Measurements from ENCODE around the gene RSPH1. TPM values are rescaled to one million over a fixed set of nuclear protein-coding genes. Genes with fewer than 3 reads are reported as not detected.

RSPH1 gene
- total and polyA plus RNA-seq, 12 donors, result 0.13 to 5.8 (median 0.87) TPM; not detected in 2

- no peaks in the 10 kb centered on the region for H3K36me3 ChIP-seq (replicated peaks in 1 of 2)
- 47 to 86% (median 54%) methylated on average over 8 to 18 of the region's 18 CpGs for WGBS, 4 donors
- H3K9me3 ChIP-seq (replicated peaks in 1 of 3), result no peaks in the 10 kb centered on the region
- no peaks in the 10 kb centered on the region for H3K27me3 ChIP-seq
- peak; percentile 90 to 98 (median 97) for DNase-seq
- peaks cover 18 to 29% of the 10 kb centered on the region in 2 donors for H3K4me1 ChIP-seq (replicated peaks in 1 of 2)
- H3K4me3 ChIP-seq, result no peak overlapping the region
- intact Hi-C loops (cut with DNase I), result no loop called here
- peak in 1 of 2 donors; percentile 67 for TF ChIP-seq POLR2A (IDR thresholded peaks at IDR 0.05)
- no peak for TF ChIP-seq CTCF (IDR thresholded peaks at IDR 0.05)
- peak overlapping the region; percentile 10 to 91 (median 69) for H3K27ac ChIP-seq
Measured at GRCh38 chr21:42532466-42533181, 36.6 kb upstream of the RSPH1 start.

- no peaks in the 10 kb centered on the region for H3K36me3 ChIP-seq (replicated peaks in 1 of 2)
- peaks cover 18 to 38% of the 10 kb centered on the region in 2 donors for H3K4me1 ChIP-seq (replicated peaks in 1 of 2)
- peak overlapping the region in 3 of 5 donors; percentile 60 to 91 (median 89) for H3K27ac ChIP-seq
- TF ChIP-seq POLR2A (IDR thresholded peaks at IDR 0.05) (no peak), CTCF (IDR thresholded peaks at IDR 0.05) (no peak)
- H3K27me3 ChIP-seq, result no peaks in the 10 kb centered on the region
- DNase-seq, result peak in 2 of 7 donors; percentile 29 to 60
- no peak overlapping the region for H3K4me3 ChIP-seq
- WGBS, 4 donors, result 83 to 96% (median 90%) methylated on average over 8 of the region's 8 CpGs
- intact Hi-C loops (cut with DNase I), result no loop called here
- no peaks in the 10 kb centered on the region for H3K9me3 ChIP-seq (replicated peaks in 1 of 3)
Measured at GRCh38 chr21:42531771-42532170, 35.7 kb upstream of the RSPH1 start.

GRCh38 chr21:42530167-42530518 is 34.1 kb upstream of the RSPH1 start:
- Histone ChIP-seq H3K27me3 (no peaks in the 10 kb centered on the region), H3K4me1 (replicated peaks in 1 of 2) (peaks cover 25 to 46% of the 10 kb centered on the region in 2 donors), H3K36me3 (replicated peaks in 1 of 2) (no peaks in the 10 kb centered on the region), H3K9me3 (replicated peaks in 1 of 3) (no peaks in the 10 kb centered on the region), H3K27ac (peak overlapping the region in 1 of 5 donors; percentile 52), H3K4me3 (no peak overlapping the region)
- intact Hi-C loops (cut with DNase I), result no loop called here
- TF ChIP-seq CTCF (IDR thresholded peaks at IDR 0.05), result no peak
- TF ChIP-seq POLR2A (IDR thresholded peaks at IDR 0.05), result no peak
- 63 to 83% (median 77%) methylated on average over 5 of the region's 5 CpGs for WGBS, 4 donors
- peak in 3 of 7 donors; percentile 23 to 58 (median 25) for DNase-seq

- WGBS, 4 donors, result 27 to 44% (median 43%) methylated on average over 8 to 13 of the region's 13 CpGs
- peak in 2 of 7 donors; percentile 20 to 58 for DNase-seq
- H3K27ac ChIP-seq, result peak overlapping the region in 4 of 5 donors; percentile 67 to 91 (median 78)
- H3K9me3 ChIP-seq (replicated peaks in 1 of 3), result no peaks in the 10 kb centered on the region
- H3K27me3 ChIP-seq, result no peaks in the 10 kb centered on the region
- H3K36me3 ChIP-seq (replicated peaks in 1 of 2), result no peaks in the 10 kb centered on the region
- H3K4me1 ChIP-seq (replicated peaks in 1 of 2), result peaks cover 17 to 33% of the 10 kb centered on the region in 2 donors
- TF ChIP-seq CTCF (IDR thresholded peaks at IDR 0.05) (no peak), POLR2A (IDR thresholded peaks at IDR 0.05) (no peak)
- intact Hi-C loops (cut with DNase I), result no loop called here
- H3K4me3 ChIP-seq, result peak overlapping the region in 1 of 4 donors; percentile 38
Measured at GRCh38 chr21:42527489-42528158, 31.6 kb upstream of the RSPH1 start.
